ENCODE data around the gene XKR7.
"Not testable (repeated sequence)": the region's sequence is repeated elsewhere in the genome, so short reads cannot be mapped to it uniquely, and the experiment has no call there.

Gene XKR7

DNA sequence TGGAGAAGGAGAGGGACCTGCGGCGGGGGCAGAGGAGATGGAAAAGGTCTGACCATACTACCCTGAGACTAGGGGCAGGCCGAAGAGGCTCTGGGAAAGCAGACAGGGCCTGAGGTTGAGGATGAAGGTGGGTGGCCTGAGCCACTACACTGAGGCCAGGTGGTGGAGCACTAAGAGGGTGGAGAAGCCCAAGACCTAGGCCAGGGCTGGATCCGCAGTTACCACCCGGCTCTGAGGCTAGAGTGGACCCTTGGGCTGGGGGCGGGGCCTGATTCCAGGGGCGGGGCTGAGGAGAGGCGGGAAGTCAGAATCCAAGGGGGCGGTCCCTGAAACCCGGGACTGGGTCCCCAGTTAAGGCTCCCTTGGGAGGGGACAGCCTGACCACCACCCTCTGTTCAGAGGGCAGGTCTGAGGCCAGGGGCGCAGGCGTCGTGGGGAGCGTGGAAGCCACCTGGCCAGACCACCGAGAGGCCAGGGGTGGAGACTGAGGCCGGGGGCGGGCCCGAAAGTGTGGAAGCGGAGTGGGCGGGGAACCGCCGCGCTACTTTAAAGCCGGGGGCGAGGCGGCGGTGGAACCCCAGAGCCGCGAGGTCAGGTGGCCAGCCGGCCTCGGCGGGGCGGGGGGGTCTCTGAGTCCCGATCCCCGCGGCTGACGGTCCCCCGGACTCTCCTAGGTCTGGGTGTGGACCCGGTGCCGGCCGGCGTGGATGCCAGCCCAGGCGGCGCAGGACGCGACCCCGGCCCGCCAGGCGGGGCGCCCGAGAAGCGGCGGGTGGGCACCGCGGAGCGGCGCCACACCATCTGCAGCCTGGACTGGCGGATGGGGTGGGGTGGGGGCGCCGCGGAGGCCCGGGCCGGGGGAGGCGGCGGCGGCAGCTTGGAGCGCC, 50.6 kb downstream of the XKR7 start:
- peak; percentile 58 for DNase-seq

DNA sequence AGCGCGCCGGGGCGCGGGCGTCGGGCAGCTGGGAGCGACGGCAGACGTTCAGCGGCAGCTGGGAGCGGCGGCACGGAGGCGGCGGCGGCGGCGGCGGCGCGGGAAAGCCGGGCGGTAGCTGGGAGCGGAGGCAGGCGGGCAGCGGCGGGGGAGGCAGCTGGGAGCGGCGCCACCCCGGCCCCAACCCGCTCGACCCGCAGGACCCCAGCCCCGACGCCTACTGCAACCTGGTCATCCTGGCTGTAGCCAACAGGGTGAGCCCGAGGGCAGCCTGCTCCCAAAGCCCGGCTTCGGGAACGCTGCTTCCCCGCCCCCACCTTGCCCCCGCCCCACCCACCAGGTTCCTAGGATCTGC, 51.2 kb downstream of the XKR7 start:
- DNase-seq, result no peak

DNA sequence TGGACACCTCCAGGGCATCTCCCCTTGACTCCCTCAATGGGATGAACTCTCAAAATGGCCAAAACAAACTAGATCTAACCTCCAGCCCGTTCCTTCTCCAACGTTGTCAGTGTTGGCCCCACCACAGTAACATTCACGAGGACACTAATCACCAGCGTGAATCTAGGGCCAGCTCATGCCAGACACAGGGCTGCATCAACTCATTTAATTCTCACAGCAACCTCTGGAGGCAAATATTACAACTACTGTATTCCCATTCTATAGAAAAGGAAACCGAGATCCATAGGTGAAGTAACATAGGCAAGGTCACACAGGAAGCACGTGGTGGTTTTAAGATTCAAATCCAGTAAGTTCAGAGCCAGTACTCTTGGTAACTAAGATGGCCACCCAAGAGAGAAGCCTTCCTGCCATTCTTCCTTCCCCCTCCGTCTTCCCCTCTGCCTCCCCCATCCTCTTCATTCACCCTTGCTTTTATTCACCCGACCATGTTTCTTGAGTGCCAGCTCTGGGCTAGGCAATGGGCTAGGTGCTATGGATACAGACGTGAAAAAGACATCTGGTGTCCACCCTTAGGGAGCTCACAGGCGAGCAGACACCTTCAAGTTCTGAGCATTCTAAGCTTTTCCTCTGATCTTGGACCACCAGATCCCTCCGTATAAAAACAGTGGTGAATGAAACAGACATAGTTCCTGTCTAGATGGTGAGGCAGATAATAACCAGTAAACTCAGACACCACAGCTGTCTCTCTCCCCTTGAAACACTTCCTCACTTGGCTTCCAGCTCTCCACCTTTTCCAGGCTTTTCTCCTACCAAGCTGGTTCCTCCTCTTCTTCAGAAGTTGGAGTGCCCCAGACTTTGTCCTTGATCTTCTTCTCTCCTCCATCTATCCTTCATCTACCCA, 51.9 kb downstream of the XKR7 start:
- DNase-seq, result no peak

DNA sequence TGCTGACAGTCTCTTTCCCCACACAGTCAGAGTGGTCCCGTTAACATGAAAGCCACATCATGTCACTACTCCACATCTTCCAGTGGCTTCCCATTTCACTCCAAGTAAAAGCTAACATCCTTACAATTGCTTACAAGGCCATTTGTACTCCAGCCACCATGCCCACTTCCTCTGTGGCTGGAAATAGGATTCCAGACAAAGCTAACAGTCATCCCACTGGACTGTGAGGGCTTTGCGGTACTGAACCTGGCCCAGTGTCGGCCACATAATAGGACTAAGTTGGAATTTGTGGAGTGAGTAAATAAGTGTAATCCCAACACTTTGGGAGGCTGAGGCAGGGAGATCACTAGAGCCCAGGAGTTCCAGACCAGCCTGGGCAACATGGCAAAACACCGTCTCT, 53.1 kb downstream of the XKR7 start:
- no peak for DNase-seq

DNA sequence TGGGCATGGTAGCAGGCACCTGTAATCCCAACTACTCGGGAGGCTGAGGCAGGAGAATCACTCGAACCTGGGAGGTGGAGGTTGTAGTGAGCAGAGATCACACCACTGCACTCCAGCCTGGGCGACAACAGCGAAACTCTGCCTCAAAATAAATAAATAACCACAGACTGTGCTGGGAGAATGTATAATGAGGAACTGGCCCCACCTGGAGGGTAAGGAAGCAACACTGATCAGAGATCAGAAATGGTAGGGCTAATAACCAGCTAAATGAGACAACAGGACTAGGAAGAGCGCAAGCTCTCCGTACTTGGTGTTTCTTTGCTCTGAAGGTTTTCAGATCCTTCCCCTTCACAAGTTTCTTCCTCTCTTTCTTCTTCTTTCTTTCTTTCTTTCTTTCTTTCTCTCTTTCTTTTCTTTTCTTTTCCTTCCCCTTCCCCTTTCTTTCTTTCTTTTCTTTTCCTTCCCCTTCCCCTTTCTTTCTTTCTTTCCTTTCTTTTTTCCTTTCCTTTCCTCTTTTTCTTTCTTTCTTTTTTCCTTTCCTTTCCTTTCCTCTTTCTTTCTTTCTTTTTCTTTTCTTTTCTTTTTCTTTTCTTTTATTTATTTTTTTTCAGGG, 56.8 kb downstream of the XKR7 start:
- no peak for DNase-seq

DNA sequence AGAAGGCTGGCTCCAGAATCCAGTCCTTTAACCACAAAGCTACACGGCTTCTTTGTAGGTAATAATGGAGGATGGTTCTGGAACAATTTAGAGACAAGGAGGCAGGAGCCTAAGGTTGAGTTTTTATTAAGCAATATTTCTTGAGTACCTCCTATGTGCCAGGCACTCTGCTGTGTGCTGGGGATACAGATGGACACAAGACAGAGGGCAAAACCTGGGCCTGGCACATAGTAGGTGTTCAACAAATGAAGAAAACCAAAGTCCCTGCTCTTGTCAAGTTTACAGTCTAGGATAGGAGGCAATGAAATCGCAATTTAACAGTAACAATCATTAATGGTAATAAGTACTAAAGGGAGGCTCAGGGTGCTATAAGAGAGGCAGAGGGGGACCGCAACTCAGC, 59.7 kb downstream of the XKR7 start:
- no peak for DNase-seq

DNA sequence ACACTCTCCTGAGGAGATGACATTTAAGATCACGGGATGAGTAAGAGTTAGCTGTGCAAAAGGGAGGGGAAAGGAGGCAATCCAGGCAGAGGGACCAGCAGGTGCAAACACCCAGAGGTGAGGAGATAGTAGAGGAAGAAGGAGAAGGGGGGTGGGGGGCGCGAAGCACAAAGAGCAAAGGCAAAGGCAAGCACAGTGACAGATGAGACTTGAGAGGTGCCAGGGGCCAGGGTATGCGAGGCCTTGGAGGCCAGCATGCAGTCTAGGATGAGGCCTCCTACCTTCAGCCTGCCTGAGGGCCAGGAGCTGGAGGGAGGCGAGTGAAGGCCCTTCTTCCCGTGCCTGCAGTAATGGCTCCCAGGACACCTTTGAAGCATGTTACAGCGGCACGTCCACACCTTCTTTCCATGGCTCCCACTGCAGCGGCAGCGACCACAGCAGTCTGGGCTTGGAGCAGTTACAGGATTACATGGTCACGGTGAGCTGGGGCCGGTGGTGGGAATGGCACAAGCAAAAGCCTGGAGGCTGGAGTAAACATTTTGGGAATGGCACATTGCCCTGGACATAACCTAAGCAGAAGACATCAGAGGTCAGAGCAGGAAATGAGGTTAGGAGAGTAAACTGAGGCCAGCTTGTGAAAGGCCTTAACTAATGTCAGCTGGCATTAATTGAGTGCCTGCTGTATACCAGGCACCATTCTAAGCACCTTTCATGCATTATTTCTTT, 60.9 kb downstream of the XKR7 start:
- no peak for DNase-seq

DNA sequence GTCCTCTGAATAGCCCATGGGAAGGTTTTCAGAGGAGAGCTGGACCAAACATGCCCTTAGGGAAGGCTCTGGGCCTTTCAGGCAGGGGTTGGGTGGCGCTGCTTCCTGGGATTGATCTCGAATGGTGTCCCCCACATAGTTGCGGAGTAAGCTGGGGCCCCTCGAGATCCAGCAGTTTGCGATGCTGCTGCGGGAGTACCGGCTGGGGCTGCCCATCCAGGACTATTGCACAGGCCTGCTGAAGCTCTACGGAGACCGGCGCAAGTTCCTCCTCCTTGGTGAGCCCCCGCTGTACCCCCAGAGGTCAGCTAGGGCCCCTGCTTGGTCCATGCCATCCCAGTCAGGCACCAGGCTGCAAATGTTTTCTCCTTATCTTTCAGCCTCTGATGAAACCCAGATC, 61.6 kb downstream of the XKR7 start:
- DNase-seq, result no peak

DNA sequence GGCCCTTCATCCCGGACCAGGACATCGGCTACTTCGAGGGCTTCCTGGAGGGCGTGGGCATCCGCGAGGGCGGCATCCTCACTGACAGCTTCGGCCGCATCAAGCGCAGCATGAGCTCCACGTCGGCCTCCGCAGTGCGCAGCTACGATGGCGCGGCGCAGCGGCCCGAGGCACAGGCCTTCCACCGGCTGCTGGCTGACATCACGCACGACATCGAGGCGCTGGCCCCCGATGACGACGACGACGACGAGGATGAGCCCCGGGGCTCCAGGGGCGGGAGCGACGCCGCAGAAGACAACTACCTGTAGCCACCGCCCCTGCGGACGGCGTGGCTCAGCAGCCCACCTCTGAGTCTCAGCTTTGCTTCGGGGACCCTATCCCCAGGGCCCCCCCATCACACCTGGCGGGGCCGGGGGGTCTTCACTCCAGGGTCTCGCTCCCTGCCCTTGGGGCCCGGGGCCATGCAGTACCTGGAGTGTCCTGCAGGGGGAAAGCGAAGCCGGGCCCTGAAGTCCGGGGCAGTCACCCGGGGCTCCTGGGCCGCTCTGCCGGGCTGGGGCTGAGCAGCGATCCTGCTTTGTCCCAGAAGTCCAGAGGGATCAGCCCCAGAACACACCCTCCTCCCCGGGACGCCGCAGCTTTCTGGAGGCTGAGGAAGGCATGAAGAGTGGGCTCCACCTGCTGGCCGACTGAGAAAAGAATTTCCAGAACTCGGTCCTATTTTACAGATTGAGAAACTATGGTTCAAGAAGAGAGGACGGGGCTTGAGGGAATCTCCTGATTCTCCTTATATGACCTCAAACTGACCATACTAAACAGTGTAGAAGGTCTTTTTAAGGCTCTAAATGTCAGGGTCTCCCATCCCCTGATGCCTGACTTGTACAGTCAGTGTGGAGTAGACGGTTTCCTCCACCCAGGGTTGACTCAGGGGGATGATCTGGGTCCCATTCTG, 63.3 kb downstream of the XKR7 start:
- peak; percentile 64 for DNase-seq

DNA sequence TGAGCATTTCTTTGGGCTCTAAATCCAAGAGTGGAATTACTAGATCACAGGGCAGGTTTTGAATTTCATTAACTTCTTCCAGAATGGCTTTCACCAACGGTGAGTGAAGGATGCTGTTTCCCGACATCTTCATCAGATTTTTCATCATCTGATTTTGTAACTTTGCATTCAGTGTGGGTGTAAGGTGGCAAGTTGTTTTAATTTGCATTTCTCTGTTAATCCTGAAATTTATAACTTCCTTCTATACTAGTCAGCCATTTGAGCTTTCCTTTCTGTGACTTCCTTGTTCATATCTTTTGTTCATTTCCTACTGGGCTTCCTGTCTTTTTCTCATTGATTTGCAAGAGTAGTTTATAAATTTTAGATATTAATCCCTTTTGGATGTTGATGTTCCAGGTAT, 65.4 kb downstream of the XKR7 start:
- DNase-seq, result no peak

DNA sequence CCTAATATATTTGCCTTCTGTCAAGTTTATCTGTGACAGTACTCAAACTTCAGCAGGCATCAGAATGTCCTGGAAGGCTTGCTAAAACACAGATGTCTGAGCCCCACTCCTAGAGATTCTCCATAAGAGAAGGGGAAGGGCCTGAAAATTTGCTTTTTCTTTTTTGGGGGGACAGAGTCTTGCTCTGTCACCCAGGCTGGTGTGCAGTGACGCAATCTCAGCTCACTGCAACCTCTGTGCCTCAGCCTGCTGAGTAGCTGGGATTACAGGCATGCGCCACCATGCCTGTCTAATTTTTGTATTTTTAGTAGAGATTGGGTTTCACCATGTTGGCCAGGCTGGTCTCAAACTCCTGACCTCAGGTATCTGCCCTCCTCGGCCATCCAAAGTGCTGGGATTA, 65.8 kb downstream of the XKR7 start:
- not testable (repeated sequence) for DNase-seq

DNA sequence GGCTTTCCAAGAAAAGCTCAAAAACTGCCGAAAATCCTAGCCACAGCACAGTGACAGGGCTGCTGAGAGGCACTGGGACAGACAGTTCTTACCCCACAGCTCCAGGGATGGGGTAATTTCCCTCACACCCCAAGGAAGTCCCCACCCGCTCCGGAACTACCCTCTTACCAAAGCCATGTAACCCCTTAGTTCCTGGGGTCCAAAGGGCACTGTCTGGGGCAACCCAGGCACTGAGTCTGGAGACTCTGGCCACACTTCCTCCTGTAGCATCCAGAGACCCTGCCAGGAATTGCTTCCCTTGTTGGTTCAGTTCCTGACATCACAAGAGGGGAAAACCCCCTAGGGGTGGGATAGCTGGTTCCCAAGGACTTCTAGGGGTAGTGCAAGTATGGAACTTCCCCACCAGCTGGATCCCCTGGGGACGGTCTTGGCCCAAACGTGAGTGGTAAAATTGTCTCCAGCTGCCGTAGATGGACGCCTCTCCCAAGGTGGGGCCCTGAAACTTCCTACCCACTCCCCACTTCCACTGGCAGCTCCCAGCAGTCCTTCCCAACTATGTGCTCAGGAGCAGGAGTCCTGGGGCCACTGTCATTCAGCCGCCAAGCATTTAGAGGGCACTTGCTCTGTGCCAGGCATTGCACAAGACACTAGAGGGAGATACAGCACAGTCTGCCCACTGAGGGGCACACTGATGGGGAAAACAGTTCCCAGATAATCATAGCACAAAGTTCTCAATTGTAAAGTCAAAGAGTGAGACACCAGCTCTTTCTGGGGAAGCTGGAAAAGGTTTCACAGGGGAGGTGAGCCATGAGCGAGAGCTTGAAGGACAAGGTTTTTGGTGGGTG, 66.9 kb downstream of the XKR7 start:
- no peak for DNase-seq

DNA sequence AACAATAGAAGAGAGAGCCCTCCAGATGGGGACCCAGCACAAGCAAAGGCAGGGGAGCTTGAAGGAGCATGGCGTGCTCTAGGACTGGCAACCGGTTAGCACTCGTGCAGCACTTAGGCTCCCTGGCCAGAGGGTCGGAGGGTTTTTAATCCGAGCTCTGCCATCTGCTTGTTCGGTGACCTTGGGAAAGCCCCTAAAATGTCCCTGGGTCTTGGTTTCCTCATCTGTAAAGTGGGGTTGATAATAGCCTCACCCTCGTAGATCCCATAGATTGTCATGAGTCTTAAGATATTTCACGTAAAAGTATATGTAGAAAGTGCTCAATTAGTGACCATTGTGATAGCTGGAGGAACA, 67.5 kb downstream of the XKR7 start:
- no peak for DNase-seq

DNA sequence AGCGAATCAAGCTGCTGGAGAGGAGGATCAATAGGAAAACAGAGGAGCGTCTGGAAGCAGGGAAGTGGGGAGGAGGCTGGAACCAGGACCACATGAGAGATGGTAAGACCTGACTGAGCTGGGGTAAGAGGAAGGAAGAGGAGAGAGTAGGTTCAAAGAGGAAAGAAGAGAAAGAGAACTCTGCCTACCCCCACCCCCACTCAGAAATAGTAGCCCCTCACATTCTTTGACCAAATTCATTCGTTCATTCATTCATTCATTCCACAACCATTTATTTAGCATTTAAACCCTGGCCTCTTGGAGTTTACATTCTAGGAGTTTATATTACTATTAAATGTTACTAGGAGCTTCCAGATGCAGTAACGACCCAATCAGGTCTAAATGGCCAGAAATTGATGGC, 68.3 kb downstream of the XKR7 start:
- no peak for DNase-seq

DNA sequence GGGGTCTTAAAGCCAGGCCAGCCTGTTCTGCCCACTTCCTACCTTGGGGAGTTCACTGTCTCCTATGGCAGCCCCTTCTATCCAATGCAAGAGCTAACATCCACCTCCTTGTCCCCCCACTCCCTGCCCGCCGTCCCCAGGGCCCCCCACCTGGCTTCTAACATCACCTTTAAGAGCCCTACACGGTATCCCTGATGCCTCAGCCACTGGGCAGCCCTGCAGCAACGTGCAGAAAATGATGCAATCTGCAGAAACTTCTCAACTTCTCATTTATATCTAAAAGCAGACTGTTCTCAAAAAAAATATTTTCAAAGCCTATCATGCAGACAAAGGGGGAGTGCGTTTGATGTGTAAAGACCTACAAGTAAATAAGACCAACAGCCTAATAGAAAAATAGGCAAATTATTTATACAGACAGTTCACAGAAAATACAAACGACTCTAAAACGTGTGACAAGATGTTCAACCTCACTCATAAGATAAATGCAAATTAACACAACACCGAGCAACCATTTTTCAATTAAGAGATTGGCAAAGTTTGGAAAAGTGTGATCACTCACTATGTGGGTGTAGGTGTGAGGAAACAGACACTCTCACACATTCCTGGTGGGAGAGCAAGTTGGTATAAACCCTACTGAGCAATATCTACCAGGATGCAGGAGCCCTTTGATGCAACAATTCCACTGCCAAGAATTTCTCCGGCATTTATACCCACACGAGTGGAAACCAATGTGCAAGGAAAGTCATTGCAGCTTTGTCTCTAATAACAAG, 69.0 kb downstream of the XKR7 start:
- DNase-seq, result no peak

DNA sequence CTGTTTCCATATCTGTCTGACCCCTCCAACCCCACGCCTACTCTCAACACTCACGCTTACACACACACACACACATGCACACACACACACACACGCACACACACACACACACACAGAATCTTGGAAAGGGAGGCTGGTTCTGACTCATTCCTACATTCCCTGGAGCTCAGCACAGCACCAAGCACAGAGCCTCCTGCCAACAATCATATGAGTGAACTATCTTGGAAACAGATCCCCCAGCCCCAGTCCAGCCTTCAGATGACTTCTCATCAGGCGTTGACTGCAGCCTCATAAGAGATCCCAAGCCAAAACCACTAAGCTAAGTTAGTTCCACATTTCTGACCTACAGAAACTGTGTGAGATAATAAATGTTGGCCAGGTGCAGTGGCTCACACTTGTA, 70.0 kb downstream of the XKR7 start:
- DNase-seq, result no peak

DNA sequence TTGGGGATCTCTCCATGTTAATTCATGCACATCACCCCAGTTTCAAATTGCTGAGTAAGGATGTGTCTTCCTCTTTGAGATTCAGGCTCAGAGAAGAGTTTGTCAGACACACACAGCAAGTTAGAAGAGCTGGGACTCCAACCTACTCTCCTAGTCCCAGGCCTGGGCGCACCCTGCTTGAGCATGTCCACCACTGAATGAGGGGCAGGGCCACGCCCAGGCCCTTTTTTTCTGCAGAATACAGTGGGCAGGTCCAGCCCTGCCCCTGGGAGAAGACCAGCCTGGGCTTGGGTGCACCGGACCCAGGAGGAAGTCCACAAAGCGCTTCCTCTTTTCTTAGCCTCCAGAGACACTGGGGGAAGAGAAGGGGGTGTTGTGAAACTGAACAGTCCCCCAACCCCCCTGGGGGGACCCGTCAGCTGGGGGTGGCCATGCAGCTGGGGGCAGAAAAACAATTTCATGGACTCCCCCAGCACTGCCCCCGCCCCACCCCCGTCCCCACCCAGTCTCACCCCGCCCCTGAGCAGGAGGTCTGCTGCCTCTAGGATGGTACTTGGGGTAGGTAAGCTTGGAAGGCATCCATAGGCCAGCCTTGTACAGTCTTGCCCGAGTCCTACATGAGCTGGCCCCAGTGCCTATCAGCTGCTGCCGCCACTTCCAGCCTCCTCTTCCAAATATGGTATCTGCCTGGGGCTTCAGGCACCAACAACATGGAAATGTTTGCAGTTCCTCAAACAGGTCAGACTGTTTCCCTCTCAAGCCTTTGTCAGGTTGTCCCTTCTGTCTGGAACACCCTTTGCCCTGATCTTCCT, 72.4 kb downstream of the XKR7 start:
- DNase-seq, result no peak

DNA sequence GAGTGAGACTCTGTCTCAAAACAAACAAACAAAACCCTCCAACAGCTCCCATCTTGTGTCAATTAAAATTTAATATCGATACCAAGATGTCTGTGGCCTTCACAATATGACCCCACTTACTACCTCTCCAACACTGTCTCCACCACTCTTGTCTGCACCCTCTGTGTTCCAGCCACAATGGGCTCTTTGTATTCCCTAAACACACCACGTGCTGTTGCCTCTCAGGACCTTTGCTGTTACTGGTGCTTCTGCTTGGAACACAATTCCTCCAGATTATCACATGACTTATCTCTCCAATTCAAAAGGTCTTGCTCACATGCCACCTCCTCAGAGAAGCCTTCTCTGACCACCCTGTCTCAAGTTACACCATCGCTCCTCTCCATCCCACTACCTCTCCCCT, 78.0 kb downstream of the XKR7 start:
- no peak for DNase-seq

DNA sequence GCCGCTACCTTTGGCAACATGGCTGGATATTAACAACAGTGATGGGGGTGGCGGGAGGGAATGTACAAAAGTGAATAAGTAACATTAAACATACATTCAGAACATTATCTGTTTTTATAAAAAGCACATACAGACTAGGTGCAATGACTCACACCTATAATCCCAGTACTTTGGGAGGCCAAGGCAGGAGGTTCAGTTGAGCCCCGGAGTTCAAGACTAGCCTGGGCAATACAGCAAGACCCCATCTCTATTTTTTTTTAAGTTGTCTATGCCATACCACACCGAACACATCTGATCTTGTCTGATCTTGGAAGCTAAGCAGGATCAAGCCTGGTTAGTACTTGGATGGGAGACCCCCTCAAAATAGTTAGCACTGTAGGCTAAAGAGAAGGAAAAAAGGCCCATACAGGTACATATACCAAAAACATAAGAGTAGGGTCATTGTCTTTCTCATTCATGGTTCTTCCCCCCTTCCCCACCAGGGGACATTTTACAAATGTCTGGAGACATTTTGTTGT, 82.4 kb downstream of the XKR7 start:
- DNase-seq, result no peak

Measured in activated T-cell treated with anti-CD3 and anti-CD28 coated beads, Interleukin-2, amount 50 U/mL, for 1 hour (primary cell).